Large intestine (tissue), 3 donors: ENCODE results near the gene LPAR2. TPM values are rescaled to one million over a fixed set of nuclear protein-coding genes. Genes with fewer than 3 reads are reported as not detected.

Source experiments
- DNase-seq, 2 donors: peaks; one replicate each; pipeline versions ENCODE4 v3.0.0 to v3.0.0-alpha.2; 2013
- H3K27ac ChIP-seq: one replicate; pipeline ENCODE4 v1.5.1; 2013; ENCODE audit warnings: low read length
- H3K27me3 ChIP-seq: 2 replicates; pipeline ENCODE4 v1.6.1; 2013; ENCODE audit warnings: low read length; ENCODE audit not compliant: control insufficient read depth, insufficient read depth
- H3K36me3 ChIP-seq: 2 replicates; pipeline ENCODE4 v1.6.1; 2013; ENCODE audit warnings: low read length; ENCODE audit not compliant: control insufficient read depth, insufficient read depth
- H3K4me1 ChIP-seq: one replicate; pipeline ENCODE4 v1.6.1; 2013; ENCODE audit warnings: low read length; ENCODE audit not compliant: control insufficient read depth, insufficient read depth
- H3K4me3 ChIP-seq: one replicate; pipeline ENCODE4 v1.5.1; 2013; ENCODE audit warnings: low read length
- H3K9me3 ChIP-seq: one replicate; pipeline ENCODE4 v1.6.1; 2013; ENCODE audit warnings: mild to moderate bottlenecking, low read depth, low read length, moderate library complexity; ENCODE audit not compliant: control insufficient read depth
- WGBS: methylation state at CpG from one replicate; pipeline ENCODE4 v1.1.5; 2013; ENCODE audit warnings: low lambda C conversion rate; ENCODE audit not compliant: insufficient coverage; 5-methylcytosine and 5-hydroxymethylcytosine counted together
- polyA plus RNA-seq: library from polyadenylated mRNA; unstranded; fragments of 120-200 nt; gene quantifications from one replicate; pipeline ENCODE4 v1.2.1, GENCODE V29; 2013

The LPAR2 gene
- polyA plus RNA-seq, 1 donor = 11.9 TPM

DNA sequence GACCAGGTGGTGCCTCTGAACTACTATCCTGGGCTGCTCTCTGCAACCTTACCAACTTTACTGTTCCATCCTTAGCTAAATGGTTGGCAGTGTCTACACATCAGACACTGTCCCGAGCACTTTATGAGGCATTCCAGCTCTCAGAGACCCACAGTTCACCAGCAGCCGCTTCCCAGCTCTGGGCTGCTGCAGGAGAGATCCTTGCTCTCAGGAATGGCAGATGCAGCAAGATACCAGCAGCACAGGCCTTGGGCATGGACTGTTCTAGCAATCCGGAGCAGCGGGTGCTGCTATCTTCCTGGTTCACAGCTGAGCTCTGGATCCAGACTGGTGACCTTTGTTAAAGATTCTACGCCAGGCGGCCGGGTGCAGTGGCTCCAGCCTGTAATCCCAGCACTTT, 3.3 kb upstream of the LPAR2 start:
- Histone ChIP-seq H3K4me1 (no peaks in the 10 kb centered on the region), H3K36me3 (peaks cover 14% of the 10 kb centered on the region), H3K27me3 (no peaks in the 10 kb centered on the region), H3K27ac (no peak overlapping the region), H3K4me3 (no peak overlapping the region), H3K9me3 (peaks cover 5% of the 10 kb centered on the region)
- no CpG with 5 or more reads among the region's 7 CpGs for WGBS
- DNase-seq = no peak

DNA sequence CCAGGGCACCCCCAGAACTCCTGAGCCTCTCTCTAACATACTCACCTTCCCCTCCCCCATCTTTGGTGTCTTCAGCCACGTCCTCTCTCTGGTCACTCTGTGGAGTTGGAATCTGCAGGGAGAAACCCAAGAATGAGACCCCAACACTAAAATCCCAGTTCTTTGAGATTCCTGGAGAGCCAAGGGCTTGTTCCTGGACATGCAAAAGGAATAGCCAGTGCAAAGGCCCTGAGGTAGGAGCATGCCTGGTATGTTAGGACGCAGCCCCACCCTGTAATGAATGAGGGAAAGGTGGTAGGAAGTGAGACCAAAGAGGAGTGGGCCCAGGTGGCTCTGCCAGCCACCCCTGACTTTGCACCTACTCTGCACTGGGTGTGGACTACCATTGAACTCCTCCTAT, 2.4 kb upstream of the LPAR2 start:
- no CpG with 5 or more reads among the region's 2 CpGs for WGBS
- H3K27ac ChIP-seq = no peak overlapping the region
- H3K9me3 ChIP-seq = peaks cover 5% of the 10 kb centered on the region
- H3K36me3 ChIP-seq = peaks cover 11% of the 10 kb centered on the region
- no peaks in the 10 kb centered on the region for H3K4me1 ChIP-seq
- no peak overlapping the region for H3K4me3 ChIP-seq
- no peaks in the 10 kb centered on the region for H3K27me3 ChIP-seq
- no peak for DNase-seq

DNA sequence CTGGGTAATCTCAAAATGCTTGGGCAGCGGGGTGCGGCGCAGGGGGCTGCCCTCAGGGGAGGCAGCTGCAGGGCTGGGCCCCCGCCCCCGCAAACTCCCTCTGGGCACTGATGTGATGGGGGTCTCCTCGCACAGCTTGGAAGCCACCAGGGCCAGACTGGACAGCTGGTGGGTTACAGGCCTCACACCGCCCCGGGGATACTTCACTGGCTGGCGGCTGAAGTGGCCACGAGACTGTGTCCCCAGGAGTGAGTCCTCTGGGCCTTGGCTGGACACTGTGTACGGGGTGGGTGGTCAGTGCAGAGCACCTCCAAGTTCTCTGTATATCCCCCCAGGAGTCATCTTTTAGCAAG, 2.0 kb upstream of the LPAR2 start:
- H3K4me1 ChIP-seq = no peaks in the 10 kb centered on the region
- peaks cover 7% of the 10 kb centered on the region for H3K36me3 ChIP-seq
- WGBS = no CpG with 5 or more reads among the region's 11 CpGs
- H3K27me3 ChIP-seq = no peaks in the 10 kb centered on the region
- H3K9me3 ChIP-seq = peaks cover 5% of the 10 kb centered on the region
- no peak overlapping the region for H3K4me3 ChIP-seq
- no peak overlapping the region for H3K27ac ChIP-seq
- DNase-seq = no peak

DNA sequence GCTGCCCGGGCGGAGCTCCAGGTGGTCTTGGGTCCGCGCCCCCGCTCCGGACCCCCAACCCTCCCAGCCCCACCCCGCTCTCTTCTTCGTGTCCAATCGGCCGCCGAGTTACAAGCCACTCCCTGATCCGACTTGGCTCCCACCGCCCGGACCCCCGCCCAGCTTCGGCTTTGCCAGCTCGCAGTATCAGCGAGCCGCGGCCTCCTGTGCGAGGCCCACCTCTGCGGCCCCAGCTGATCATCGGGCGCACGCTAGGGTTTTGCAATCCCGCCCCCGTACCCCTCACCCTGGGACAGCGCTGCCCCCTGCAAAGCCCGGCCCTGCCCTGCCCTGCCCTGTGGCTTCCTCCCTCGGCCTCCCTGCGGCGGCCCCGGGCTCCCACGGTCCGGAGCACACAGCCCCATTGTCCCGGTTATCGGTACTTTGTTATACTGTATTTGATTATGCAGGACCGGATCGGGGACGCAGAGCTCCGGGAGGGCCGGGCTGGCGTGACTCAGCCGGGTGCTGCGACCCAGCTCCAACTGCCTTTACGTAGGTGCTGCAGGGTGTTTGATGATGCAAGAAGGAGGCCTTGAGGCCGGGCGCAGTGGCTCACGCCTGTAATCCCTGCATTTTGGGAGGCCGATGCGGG, 598 bp upstream of the LPAR2 start:
- Histone ChIP-seq H3K27ac (no peak overlapping the region), H3K36me3 (no peaks in the 10 kb centered on the region), H3K27me3 (no peaks in the 10 kb centered on the region), H3K9me3 (peaks cover 5% of the 10 kb centered on the region), H3K4me3 (peak overlapping the region; percentile 48), H3K4me1 (no peaks in the 10 kb centered on the region)
- WGBS = no CpG with 5 or more reads among the region's 51 CpGs
- peak; percentile 50 to 69 for DNase-seq

DNA sequence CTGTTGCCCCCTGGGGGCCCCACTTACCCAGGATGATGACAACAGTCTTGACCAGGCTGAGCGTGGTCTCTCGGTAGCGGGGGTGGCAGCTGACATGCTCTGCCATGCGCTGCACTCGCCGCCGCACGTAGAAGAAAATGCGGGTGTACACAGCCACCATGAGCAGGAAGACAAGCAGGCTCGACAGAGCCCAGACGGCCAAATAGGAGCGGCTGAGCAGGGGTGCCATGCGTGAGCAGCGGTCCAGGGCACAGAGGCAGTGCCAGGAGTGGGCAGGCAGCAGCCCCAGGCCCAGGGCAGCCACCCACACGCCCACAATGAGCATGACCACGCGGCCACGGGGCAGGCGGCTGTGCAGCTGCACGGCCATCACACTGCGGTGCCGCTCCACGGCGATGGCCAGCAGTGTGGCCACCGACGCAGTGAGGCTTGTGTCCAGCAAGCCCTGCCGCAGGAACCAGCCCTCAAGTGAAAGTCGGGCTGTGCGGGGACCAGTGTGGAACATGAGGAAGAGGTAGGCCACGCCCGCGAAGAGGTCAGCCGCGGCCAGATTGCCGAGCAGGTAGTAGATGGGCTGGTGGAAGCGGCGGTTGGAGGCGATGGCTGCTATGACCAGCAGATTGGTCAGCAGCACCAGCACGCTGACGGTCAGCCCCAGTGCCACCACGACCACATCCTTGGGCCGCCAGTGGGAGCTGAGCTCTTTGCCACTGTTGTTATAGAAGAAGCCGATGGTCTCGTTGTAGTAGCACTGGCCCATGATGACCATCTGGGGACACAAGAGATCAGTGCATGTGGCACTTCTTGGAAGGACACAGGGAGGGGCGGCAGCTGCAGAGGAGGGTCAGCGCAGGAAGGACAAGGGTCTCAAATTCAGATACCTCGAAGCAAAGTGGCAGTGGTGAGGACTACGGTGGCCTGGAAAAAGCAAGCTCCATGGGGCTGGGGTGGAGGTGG, 1.2 kb downstream of the LPAR2 start:
- Histone ChIP-seq H3K36me3 (no peaks in the 10 kb centered on the region), H3K27me3 (no peaks in the 10 kb centered on the region), H3K4me3 (peak overlapping the region; percentile 50), H3K27ac (no peak overlapping the region), H3K9me3 (peaks cover 5% of the 10 kb centered on the region), H3K4me1 (no peaks in the 10 kb centered on the region)
- no CpG with 5 or more reads among the region's 48 CpGs for WGBS
- no peak for DNase-seq

DNA sequence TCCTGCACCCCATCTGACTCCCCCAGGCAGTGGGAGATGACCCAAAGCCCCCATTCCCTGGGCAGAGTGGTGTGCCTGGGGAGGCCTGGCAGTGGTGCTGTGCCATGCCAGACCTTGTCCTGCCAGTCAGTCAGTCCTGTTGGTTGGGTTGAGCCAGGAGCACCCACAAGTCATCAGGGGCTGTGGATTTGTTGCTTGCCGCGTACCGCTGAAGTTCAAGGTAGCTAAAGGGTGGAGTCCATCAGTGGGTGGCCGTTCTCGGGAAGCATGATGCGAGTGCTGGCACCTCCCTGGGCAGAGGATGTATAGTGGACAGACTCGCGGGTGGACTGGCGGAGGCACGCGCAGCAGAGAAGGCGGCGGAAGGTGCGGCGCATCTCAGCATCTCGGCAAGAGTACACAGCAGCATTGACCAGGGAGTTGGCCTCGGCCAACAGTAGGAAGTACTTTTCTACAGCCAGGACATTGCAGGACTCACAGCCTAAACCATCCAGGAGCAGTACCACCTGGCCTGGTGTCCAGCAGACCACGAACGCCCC, 3.9 kb downstream of the LPAR2 start:
- no peak overlapping the region for H3K4me3 ChIP-seq
- no peak for DNase-seq
- no CpG with 5 or more reads among the region's 19 CpGs for WGBS

DNA sequence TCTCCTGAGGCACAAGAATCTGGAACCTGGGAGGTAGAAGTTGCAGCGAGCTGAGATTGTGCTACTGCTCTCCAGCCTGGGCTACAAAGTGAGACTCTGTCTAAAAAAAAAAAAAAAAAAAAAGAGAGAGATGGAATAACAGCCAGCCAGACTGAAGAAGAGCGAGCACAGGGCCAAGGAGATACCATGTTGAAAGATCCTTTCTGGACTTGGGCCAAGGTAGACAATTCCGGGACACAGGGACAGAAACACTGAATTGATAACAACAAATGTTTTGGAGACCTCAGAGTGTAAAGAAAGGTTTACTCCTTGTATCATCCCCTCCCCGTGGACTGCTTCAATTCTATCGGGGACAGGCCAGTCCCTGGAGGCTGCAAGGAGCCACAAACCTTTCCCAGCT, 4.6 kb downstream of the LPAR2 start:
- Histone ChIP-seq H3K4me1 (no peaks in the 10 kb centered on the region), H3K36me3 (no peaks in the 10 kb centered on the region), H3K4me3 (no peak overlapping the region), H3K27me3 (no peaks in the 10 kb centered on the region), H3K27ac (no peak overlapping the region), H3K9me3 (peaks cover 5% of the 10 kb centered on the region)
- no CpG with 5 or more reads among the region's 5 CpGs for WGBS
- DNase-seq = no peak

More for the DNA sequence above, 3.9 kb downstream of the LPAR2 start:
- Histone ChIP-seq H3K27me3 (no peaks in the 10 kb centered on the region), H3K27ac (no peak overlapping the region), H3K4me1 (no peaks in the 10 kb centered on the region), H3K36me3 (no peaks in the 10 kb centered on the region), H3K9me3 (peaks cover 5% of the 10 kb centered on the region)

DNA sequence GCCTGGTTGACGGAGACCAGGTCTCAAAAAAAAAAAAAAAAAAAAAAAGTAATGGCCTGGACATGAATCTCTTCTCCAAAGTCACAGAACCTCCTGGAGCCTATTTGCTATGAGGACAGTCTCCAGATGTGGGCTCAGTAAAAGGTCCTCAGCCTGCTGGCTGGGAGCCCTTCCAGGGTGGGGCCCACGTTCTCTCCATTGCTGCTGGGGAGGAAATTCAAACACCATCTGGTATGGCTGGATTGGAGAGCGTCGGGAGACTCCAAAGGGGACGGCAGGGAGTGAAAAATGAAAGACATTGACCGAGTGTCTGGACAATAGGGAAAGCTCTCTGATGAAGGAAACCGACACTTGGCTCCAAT, 8.2 kb downstream of the LPAR2 start:
- peaks cover 15% of the 10 kb centered on the region for H3K27me3 ChIP-seq
- no peaks in the 10 kb centered on the region for H3K36me3 ChIP-seq
- no peaks in the 10 kb centered on the region for H3K9me3 ChIP-seq
- no peaks in the 10 kb centered on the region for H3K4me1 ChIP-seq
- DNase-seq = no peak
- no peak overlapping the region for H3K4me3 ChIP-seq
- WGBS = no CpG with 5 or more reads among the region's 7 CpGs
- no peak overlapping the region for H3K27ac ChIP-seq

DNA sequence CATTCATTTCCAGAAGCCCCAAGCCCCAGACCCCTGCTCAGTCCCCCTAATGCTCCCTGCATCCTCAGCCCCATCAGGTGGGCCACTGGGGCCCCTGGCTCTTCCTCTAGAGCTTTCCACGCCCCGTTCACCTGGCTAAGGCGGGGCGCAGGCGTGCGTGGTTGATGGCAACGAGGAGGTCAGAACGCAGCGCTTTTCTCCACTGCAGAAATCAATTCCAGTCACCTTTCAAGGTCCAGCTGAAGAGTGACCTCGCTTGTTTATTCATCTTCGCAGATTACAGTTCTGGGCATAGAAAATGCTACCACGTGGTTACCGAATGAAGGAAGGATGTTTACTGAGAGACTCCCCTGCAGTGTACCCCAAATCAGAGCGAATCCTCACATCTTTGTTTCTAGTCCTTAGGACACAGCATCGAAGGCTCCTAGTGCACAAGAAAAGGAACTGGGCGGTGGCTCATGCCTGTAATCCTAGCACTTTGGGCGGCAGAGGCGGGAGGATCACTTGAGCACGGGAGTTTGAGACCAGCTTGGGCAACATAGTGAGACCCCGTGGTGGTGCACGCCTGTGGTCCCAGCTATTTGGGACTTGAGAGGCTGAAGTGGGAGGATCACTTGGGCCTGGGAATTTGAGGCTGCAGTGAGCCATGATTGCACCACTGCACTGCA, 8.7 kb downstream of the LPAR2 start:
- Histone ChIP-seq H3K4me1 (no peaks in the 10 kb centered on the region), H3K27me3 (peaks cover 15% of the 10 kb centered on the region), H3K4me3 (no peak overlapping the region), H3K36me3 (no peaks in the 10 kb centered on the region), H3K9me3 (no peaks in the 10 kb centered on the region), H3K27ac (no peak overlapping the region)
- DNase-seq = no peak
- WGBS = no CpG with 5 or more reads among the region's 21 CpGs
